ENCODE data around the gene KCNQ5. TPM values are rescaled to one million over a fixed set of nuclear protein-coding genes. Genes with fewer than 3 reads are reported as not detected.

The KCNQ5 gene
- total and polyA plus RNA-seq, 10 of the 15 experiments (the other 5 are each of a cell fraction or from before 2014, with no cell fraction given), result 0.60 to 16.2 (median 3.2) TPM

GRCh38 chr6:73032586-73032985 is 410.7 kb downstream of the KCNQ5 start:
- no peak overlapping the region for H2AFZ ChIP-seq (ENCODE audit: control insufficient read depth, low read depth, low read length)
- no peak for ATAC-seq
- ChIA-PET RAD21 (ENCODE audit: unreplicated experiment) (no interaction called here), POLR2A (no interaction called here), CTCF (interaction anchor here (0.6 kb wide), 1 partner anchor 221 kb away, joined by 3 read pairs; no protein-coding TSS in a partner anchor), SMC1A (ENCODE audit: uncharacterized antibody, unreplicated experiment) (interaction anchor here (0.8 kb wide), 1 partner anchor 413 kb away, joined by 4 read pairs; no protein-coding TSS in a partner anchor)
- no peak overlapping the region for H3K4me2 ChIP-seq (ENCODE audit: control insufficient read depth, insufficient read depth)
- H3K9me3 ChIP-seq (replicated peaks; ENCODE audit: control insufficient read depth, insufficient read depth, low read length), result no peaks in the 10 kb centered on the region
- no peak overlapping the region for H3K9ac ChIP-seq (ENCODE audit: control insufficient read depth, insufficient read depth, low read length)
- H4K20me1 ChIP-seq (ENCODE audit: control insufficient read depth, insufficient read depth), result no peaks in the 10 kb centered on the region
- H3K27me3 ChIP-seq (replicated peaks in 1 of 2; ENCODE audit: control insufficient read depth in 2 of 2, insufficient read depth in 2 of 2, low read length in 1 of 2), result no peaks in the 10 kb centered on the region
- intact Hi-C loops (cut with micrococcal nuclease; ENCODE audit: unreplicated experiment), result no loop called here
- no peak overlapping the region for H3K4me3 ChIP-seq
- H3K36me3 ChIP-seq (ENCODE audit: control insufficient read depth in 2 of 2, insufficient read depth in 2 of 2, low read length in 1 of 2), result no peaks in the 10 kb centered on the region
- no peak for DNase-seq (ENCODE audit: low read depth, low spot score)
- H3K27ac ChIP-seq (ENCODE audit: control insufficient read depth, insufficient read depth), result no peak overlapping the region
- WGBS (ENCODE audit: insufficient coverage, insufficient replicate concordance, low lambda C conversion rate, missing lambda C conversion rate), result 19% methylated on average over 2 of the region's 2 CpGs
- no peak for FAIRE-seq
- BruUV-seq (replicated peaks), result no TSS peak
- peaks cover 7% of the 10 kb centered on the region; the same call in 1 of the 2 replicates for H3K4me1 ChIP-seq (ENCODE audit: control insufficient read depth, insufficient read depth, low read length)
- no peaks in the 10 kb centered on the region for H3K79me2 ChIP-seq (ENCODE audit: control insufficient read depth, insufficient read depth, low read length)
- TF ChIP-seq STAT3 (IDR thresholded peaks at IDR 0.05; ENCODE audit: low read depth, low read length) (no peak), GABPA (IDR thresholded peaks at IDR 0.05; ENCODE audit: low read depth) (no peak), ESRRA (IDR thresholded peaks at IDR 0.05; ENCODE audit: low read length) (no peak), YY1 (IDR thresholded peaks at IDR 0.05; ENCODE audit: low read depth, low read length) (no peak), DPF2 (IDR thresholded peaks at IDR 0.05) (no peak), POU2F2 (IDR thresholded peaks at IDR 0.05; ENCODE audit: borderline replicate concordance, low read depth, low read length) (no peak), ATF3 (IDR thresholded peaks at IDR 0.05; ENCODE audit: borderline replicate concordance, extremely low read depth, low read depth, low read length) (no peak)
- in situ Hi-C loops (cut with MboI), result no loop called here

DNA sequence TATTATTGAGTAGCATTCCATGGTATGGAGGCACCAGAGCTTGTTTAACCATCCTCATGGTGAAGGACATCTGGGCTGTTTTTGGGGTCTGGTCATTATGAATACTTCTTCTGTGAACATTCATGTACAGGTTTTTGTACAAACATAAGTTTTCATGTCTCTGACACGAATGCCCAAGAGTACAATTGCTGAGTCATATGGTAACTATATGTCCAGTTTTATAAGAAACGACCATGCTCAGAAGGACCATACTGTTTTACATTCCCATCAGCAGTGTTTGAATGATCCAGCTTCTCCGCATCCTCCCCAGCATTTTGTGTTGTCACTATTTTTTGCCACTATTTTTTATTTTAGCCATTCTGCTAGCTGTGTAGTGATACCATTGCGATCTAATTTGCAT is 414.8 kb downstream of the KCNQ5 start:
- in situ Hi-C loops (cut with MboI) (no loop called here), intact Hi-C loops (cut with micrococcal nuclease; ENCODE audit: unreplicated experiment) (no loop called here)
- Histone ChIP-seq H3K79me2 (ENCODE audit: control insufficient read depth, insufficient read depth, low read length) (no peaks in the 10 kb centered on the region), H3K4me3 (no peak overlapping the region), H4K20me1 (ENCODE audit: control insufficient read depth, insufficient read depth) (no peaks in the 10 kb centered on the region), H3K36me3 (ENCODE audit: control insufficient read depth in 2 of 2, insufficient read depth in 2 of 2, low read length in 1 of 2) (no peaks in the 10 kb centered on the region), H3K4me2 (ENCODE audit: control insufficient read depth, insufficient read depth) (no peak overlapping the region), H3K27me3 (replicated peaks in 1 of 2; ENCODE audit: control insufficient read depth in 2 of 2, insufficient read depth in 2 of 2, low read length in 1 of 2) (no peaks in the 10 kb centered on the region), H3K27ac (ENCODE audit: control insufficient read depth, insufficient read depth) (no peak overlapping the region), H2AFZ (ENCODE audit: control insufficient read depth, low read depth, low read length) (no peak overlapping the region), H3K4me1 (ENCODE audit: control insufficient read depth, insufficient read depth, low read length) (no peaks in the 10 kb centered on the region), H3K9me3 (replicated peaks; ENCODE audit: control insufficient read depth, insufficient read depth, low read length) (no peaks in the 10 kb centered on the region), H3K9ac (ENCODE audit: control insufficient read depth, insufficient read depth, low read length) (no peak overlapping the region)
- ChIA-PET POLR2A (no interaction called here), CTCF (interaction anchor here (0.6 kb wide), 2 partner anchors 268 to 413 kb away, joined by 4 read pairs; no protein-coding TSS in a partner anchor), RAD21 (ENCODE audit: unreplicated experiment) (no interaction called here), SMC1A (ENCODE audit: uncharacterized antibody, unreplicated experiment) (no interaction called here)
- no TSS peak for BruUV-seq (replicated peaks)
- ATAC-seq, result no peak
- no peak for DNase-seq (ENCODE audit: low read depth, low spot score)
- 62% methylated on average over 4 of the region's 4 CpGs for WGBS (ENCODE audit: insufficient coverage, insufficient replicate concordance, low lambda C conversion rate, missing lambda C conversion rate)
- FAIRE-seq, result no peak
- TF ChIP-seq PAX8 (IDR thresholded peaks at IDR 0.05) (no peak), SUPT20H (IDR thresholded peaks at IDR 0.05; ENCODE audit: borderline replicate concordance, control insufficient read depth, low read depth, low read length) (no peak), SUZ12 (IDR thresholded peaks at IDR 0.05; ENCODE audit: unreplicated experiment) (no peak), RB1 (IDR thresholded peaks at IDR 0.05; ENCODE audit: borderline replicate concordance) (no peak), BCL11A (IDR thresholded peaks at IDR 0.05; ENCODE audit: low read depth, low read length) (no peak), NFYA (IDR thresholded peaks at IDR 0.05; ENCODE audit: borderline replicate concordance, low read depth, low read length) (no peak), RFX5 (IDR thresholded peaks at IDR 0.05; ENCODE audit: low read depth, low read length) (no peak), SRF (IDR thresholded peaks at IDR 0.05; ENCODE audit: low read depth in 2 of 2, low read length in 2 of 2) (no peak)
- TF ChIP-seq, protein P1, sequence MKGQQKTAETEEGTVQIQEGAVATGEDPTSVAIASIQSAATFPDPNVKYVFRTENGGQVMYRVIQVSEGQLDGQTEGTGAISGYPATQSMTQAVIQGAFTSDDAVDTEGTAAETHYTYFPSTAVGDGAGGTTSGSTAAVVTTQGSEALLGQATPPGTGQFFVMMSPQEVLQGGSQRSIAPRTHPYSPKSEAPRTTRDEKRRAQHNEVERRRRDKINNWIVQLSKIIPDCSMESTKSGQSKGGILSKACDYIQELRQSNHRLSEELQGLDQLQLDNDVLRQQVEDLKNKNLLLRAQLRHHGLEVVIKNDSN (IDR thresholded peaks at IDR 0.05; ENCODE audit: borderline replicate concordance, extremely low read length, insufficient read depth, low read depth, low read length), result no peak
- TF ChIP-seq, protein P2, sequence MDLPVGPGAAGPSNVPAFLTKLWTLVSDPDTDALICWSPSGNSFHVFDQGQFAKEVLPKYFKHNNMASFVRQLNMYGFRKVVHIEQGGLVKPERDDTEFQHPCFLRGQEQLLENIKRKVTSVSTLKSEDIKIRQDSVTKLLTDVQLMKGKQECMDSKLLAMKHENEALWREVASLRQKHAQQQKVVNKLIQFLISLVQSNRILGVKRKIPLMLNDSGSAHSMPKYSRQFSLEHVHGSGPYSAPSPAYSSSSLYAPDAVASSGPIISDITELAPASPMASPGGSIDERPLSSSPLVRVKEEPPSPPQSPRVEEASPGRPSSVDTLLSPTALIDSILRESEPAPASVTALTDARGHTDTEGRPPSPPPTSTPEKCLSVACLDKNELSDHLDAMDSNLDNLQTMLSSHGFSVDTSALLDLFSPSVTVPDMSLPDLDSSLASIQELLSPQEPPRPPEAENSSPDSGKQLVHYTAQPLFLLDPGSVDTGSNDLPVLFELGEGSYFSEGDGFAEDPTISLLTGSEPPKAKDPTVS (IDR thresholded peaks at IDR 0.05; ENCODE audit: low read depth, low read length), result no peak

Data from GM12878 (cell line).